HepG2 (cell line): ENCODE measurements around the gene PNMA8C. TPM values are rescaled to one million over a fixed set of nuclear protein-coding genes. Genes with fewer than 3 reads are reported as not detected.
"Not testable (repeated sequence)": the region's sequence is repeated elsewhere in the genome, so short reads cannot be mapped to it uniquely, and the experiment has no call there.

ENCODE experiments used
- ATAC-seq: fragments of 200-7000 bp; cut with Tn5 transposase; 3 replicates; pipeline ENCODE4 v1.9.1; 2020; ENCODE audit warnings: mild to moderate bottlenecking, moderate library complexity
- BruUV-seq: library from RNA; stranded (reverse); fragments of 400-500 nt; replicated peaks from 2 replicates; lab custom pipeline; 2021; lab: Mats Ljungman, UMichigan
- CTCF ChIA-PET: fragments of 300-600 bp; formaldehyde crosslinking; extraction: SDS; loops from one replicate; lab custom pipeline; 2021; ENCODE audit warnings: low total read pairs, inconsistent platforms, low intra/inter-chr PET ratio; lab: Yijun Ruan, JAX
- POLR2A ChIA-PET: fragments of 350-600 bp; sonication (Branson Sonifier 250); formaldehyde crosslinking; loops from one replicate; lab custom pipeline; 2020; ENCODE audit warnings: antibody characterized with exemption, inconsistent platforms; lab: Yijun Ruan, JAX
- DNase-seq: peaks from one replicate; pipeline ENCODE4 v3.0.0-alpha.2; 2015; ENCODE audit warnings: low spot score
- FAIRE-seq: peaks from 3 replicates; lab custom pipeline; 2011; peaks lifted over from hg19 to GRCh38; lab: Jason Lieb, UNC
- H2AFZ ChIP-seq: one replicate; pipeline ENCODE4 v1.6.1; 2011; ENCODE audit warnings: low read length, inconsistent platforms
- H3K27ac ChIP-seq: fragments of 300-600 bp; 3 replicates; pipeline ENCODE4 v1.8.0; 2011; ENCODE audit warnings: mixed run types, mild to moderate bottlenecking, mixed read lengths, low read length, inconsistent platforms; ENCODE audit not compliant: insufficient read depth; ENCODE audit errors: extremely low read length
- H3K27me3 ChIP-seq, 2 experiments: fragments of 200-600 bp in 1 of 2; 2 replicates in 1 of 2; 3 replicates in 1 of 2; pipeline versions ENCODE4 v1.6.0 to v1.8.0; 2011; ENCODE audit warnings: low read length in 2 of 2, mild to moderate bottlenecking in 2 of 2, moderate library complexity in 2 of 2, inconsistent platforms in 1 of 2; ENCODE audit not compliant: insufficient read depth in 2 of 2, control insufficient read depth in 1 of 2
- H3K36me3 ChIP-seq, 2 experiments: fragments of 200-600 bp in 1 of 2; replicated peaks in 1 of 2; 2 replicates in 1 of 2; 3 replicates in 1 of 2; pipeline versions ENCODE4 v1.5.1 to v1.8.0; 2011; ENCODE audit warnings: low read length in 2 of 2, inconsistent platforms in 1 of 2; ENCODE audit not compliant: insufficient read depth in 2 of 2, control insufficient read depth in 1 of 2
- H3K4me1 ChIP-seq: 2 replicates; pipeline ENCODE4 v1.5.1; 2012; ENCODE audit warnings: low read length, inconsistent platforms; ENCODE audit not compliant: insufficient read depth
- H3K4me2 ChIP-seq: 2 replicates; pipeline ENCODE4 v1.6.0; 2011; ENCODE audit warnings: low read depth, low read length, inconsistent platforms
- H3K4me3 ChIP-seq, 3 experiments: fragments of 200-600 bp in 1 of 3; sonication (generic), shearing (Covaris generic) in 1 of 3; replicated peaks in 1 of 3; 2 replicates each; pipeline ENCODE4 v1.5.1; 2011 to 2016; ENCODE audit warnings: low read length in 3 of 3, inconsistent platforms in 2 of 3, low read depth in 2 of 3, mild to moderate bottlenecking in 2 of 3, control low read depth in 1 of 3, mixed read lengths in 1 of 3; ENCODE audit not compliant: insufficient read depth in 1 of 3
- H3K79me2 ChIP-seq: one replicate; pipeline ENCODE4 v1.6.1; 2011; ENCODE audit warnings: low read length, inconsistent platforms; ENCODE audit not compliant: insufficient read depth
- H3K9ac ChIP-seq: 2 replicates; pipeline ENCODE4 v1.6.0; 2011; ENCODE audit warnings: mild to moderate bottlenecking, low read depth, low read length, inconsistent platforms; ENCODE audit not compliant: insufficient read depth
- H3K9me3 ChIP-seq: 2 replicates; pipeline ENCODE4 v1.5.1; 2012; ENCODE audit warnings: mild to moderate bottlenecking, low read length
- H4K20me1 ChIP-seq: 2 replicates; pipeline ENCODE4 v1.6.0; 2011; ENCODE audit warnings: inconsistent platforms, mild to moderate bottlenecking, low read length, moderate library complexity; ENCODE audit not compliant: insufficient read depth
- ZNF598 ChIP-seq: sonication (generic); formaldehyde crosslinking; IDR thresholded peaks from 2 replicates; pipeline ENCODE4 v1.5.1; 2020; ENCODE audit warnings: mild to moderate bottlenecking, missing genetic modification reagents, borderline replicate concordance
- ZSCAN22 ChIP-seq: sonication (generic); formaldehyde crosslinking; IDR thresholded peaks from 2 replicates; pipeline ENCODE4 v1.4.0; 2020; ENCODE audit warnings: mild to moderate bottlenecking, missing genetic modification reagents
- WGBS: methylation state at CpG from one replicate; pipeline ENCODE4 v1.1.6; 2017; ENCODE audit warnings: low lambda C conversion rate; 5-methylcytosine and 5-hydroxymethylcytosine counted together
- in situ Hi-C: cut with HindIII; loops from 2 replicates; pipeline ENCODE4 v1.10.0; 2017; ENCODE audit warnings: low pct_unique_long_range_greater_than_20kb; ENCODE audit not compliant: extremely low pct_ligation_motif_present
- intact Hi-C: fragments of 100-400 bp; cut with micrococcal nuclease; formaldehyde crosslinking; loops from one replicate; pipeline ENCODE4 v1.10.0; 2022; ENCODE audit not compliant: unreplicated experiment
- polyA plus RNA-seq, 8 experiments: library from polyadenylated mRNA; depleted of rRNA in 3 of 8; stranded (reverse) in 7 of 8; unstranded in 1 of 8; fragments of >200 nt; fragmentation: Illumina TruSeq in 4 of 8; extraction: Trizol in 4 of 8; gene quantifications; 2 replicates each; pipeline versions ENCODE4 v1.2.1 to v1.2.3, GENCODE V29; 2011 to 2016; ENCODE audit warnings: low read depth in 4 of 8, missing spikeins in 1 of 8, mixed read lengths in 1 of 8; ENCODE audit not compliant: insufficient read depth in 1 of 8
- total RNA-seq, 5 experiments: library from RNA; depleted of rRNA; stranded (reverse); fragments of >200 nt; fragmentation: Illumina TruSeq; extraction: Trizol; gene quantifications; 2 replicates each; pipeline ENCODE4 v1.2.3, GENCODE V29; 2016; ENCODE audit warnings: low read depth in 1 of 5
- TF ChIP-seq, protein P1 (sequence below): IDR thresholded peaks from 2 replicates; pipeline ENCODE4 v1.6.1; 2018; ENCODE audit warnings: missing genetic modification reagents, mild to moderate bottlenecking, missing compliant biosample characterization

PNMA8C gene
- total and polyA plus RNA-seq, 2 of the 13 experiments (the other 11 are each of a cell fraction or from before 2014, with no cell fraction given) = not detected

DNA sequence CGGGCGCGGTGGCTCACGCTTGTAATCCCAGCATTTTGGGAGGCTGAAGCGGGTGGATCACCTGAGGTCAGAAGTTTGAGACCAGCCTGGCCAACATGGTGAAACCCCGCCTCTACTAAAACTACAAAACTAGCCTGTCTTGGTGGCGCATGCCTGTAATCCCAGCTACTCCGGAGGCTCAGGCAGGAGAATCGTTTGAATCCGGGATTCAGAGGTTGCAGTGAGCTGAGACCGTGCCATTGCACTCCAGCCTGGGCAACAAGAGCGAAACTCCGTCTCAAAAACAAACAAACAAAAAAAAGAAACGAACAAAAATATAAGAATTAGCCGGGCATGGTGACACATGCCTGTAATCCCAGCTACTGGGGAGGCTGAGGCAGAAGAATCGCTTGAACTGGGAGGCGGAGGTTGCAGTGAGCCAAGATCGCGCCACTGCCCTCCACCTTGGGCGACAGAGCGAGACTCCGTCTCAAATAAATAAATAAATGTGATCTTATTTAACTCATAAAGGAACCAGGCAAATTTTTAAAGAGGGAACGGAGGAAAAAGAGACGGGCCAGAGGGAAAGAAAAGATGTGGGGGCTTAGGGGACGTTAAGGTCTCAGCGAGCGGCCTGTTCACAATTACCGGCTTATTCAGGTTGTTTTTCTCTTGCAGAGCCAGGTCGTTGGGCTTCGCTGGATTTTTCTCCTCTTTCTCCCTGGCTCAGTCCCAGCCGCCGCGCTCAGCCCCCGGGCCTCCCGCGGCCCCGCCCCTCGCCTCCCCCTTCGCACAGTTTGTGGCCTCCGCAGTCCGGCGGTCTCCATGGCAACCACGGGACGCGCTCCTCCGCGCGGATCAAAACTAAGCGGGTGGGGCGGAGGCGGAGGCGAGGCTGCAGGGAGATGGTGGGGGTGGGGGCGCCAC lies 12.7 kb downstream of the PNMA8C start (continued):
- TF ChIP-seq ZNF598 (CRISPR knock-in tag) = 0 out of 2 replicates have a peak, but pooled peaks have one; percentile 51
- TF ChIP-seq ZSCAN22 = peak; percentile 97
- TF ChIP-seq, protein P1, sequence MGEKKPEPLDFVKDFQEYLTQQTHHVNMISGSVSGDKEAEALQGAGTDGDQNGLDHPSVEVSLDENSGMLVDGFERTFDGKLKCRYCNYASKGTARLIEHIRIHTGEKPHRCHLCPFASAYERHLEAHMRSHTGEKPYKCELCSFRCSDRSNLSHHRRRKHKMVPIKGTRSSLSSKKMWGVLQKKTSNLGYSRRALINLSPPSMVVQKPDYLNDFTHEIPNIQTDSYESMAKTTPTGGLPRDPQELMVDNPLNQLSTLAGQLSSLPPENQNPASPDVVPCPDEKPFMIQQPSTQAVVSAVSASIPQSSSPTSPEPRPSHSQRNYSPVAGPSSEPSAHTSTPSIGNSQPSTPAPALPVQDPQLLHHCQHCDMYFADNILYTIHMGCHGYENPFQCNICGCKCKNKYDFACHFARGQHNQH = peak; percentile 29; the same call in 1 of the 2 replicates
- TF ChIP-seq, all 625 proteins: peak for 54; not testable (repeated sequence) for 571

DNA sequence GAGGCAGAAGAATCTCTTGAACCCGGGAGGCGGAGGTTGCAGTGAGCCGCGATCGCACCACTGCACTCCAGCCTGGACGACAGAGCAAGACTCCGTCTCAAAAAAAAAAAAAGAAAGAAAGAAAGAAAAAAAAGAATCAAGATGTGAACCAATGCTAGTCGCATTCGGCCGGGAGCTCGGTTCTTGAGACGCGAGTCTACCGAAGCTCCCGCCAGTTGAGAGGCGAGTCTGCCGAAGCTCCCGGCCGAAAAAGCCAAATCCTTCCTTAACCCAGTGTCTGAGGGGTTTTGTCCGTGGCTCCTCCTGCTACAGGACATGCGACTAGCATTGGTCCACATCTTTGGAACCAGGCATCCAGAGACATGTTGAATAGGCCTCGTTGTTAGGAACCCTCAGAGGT lies 13.8 kb downstream of the PNMA8C start:
- POLR2A ChIA-PET, H3K9me3 ChIP-seq, CTCF ChIA-PET: not testable (repeated sequence)

More for the DNA sequence above, 13.8 kb downstream of the PNMA8C start:
- H4K20me1 ChIP-seq, H2AFZ ChIP-seq, H3K79me2 ChIP-seq, FAIRE-seq, DNase-seq, H3K36me3 ChIP-seq, H3K27me3 ChIP-seq, BruUV-seq, intact Hi-C loops, H3K4me2 ChIP-seq, H3K27ac ChIP-seq, in situ Hi-C loops, ATAC-seq, H3K9ac ChIP-seq, H3K4me3 ChIP-seq: not testable (repeated sequence)
- peaks cover 17% of the 10 kb centered on the region for H3K4me1 ChIP-seq
- 88% methylated on average over 22 of the region's 22 CpGs for WGBS
